Measurements from ENCODE around the gene TLK1.
A peak's percentile ranks its signal among the peaks of the same experiment; 100 is the strongest.
"Not testable (repeated sequence)": the region's sequence is repeated elsewhere in the genome, so short reads cannot be mapped to it uniquely, and the experiment has no call there.

TLK1 gene

DNA sequence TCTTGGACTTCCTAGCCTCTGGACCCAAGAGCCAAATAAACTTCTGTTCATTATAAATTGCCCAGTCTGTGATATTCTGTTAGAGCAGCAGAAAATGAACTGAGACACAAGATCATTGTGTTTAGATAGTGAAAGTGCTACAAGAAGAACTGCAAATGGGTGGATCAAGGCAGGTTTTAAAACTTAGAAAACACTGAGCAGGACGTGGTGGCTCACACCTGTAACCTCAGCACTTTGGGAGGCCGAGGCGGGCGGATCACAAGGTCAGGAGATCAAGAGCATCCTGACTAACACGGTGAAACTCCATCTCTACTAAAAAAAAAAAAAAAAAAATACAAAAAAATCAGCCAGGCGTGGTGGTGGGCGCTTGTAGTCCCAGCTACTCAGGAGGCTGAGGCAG lies 84.3 kb downstream of the TLK1 start:
- H3K27me3 ChIP-seq (ENCODE audit: low read depth); H3K9me3 ChIP-seq; H3K4me3 ChIP-seq; H3K36me3 ChIP-seq (replicated peaks); in situ Hi-C loops (cut with MboI; ENCODE audit: low sequenced_read_pairs); DNase-seq (ENCODE audit: low spot score in 2 of 2); H3K4me1 ChIP-seq: not testable (repeated sequence)

DNA sequence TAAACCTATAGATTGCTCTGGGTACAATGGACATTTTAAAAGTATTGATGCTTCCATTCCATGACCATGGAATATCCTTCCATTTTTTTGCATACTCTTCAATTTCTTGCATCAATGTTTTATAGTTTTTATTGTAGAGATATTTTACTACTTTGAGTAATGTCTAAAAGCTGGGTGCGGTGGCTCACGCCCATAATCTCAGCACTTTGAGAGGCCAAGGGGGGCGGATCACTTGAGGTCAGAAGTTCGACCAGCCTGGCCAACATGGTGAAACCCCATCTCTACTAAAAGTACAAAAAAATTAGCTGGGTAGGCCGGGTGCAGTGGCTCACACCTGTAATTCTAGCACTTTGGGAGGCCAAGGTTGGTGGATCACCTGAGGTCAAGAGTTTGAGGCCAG lies 88.5 kb downstream of the TLK1 start:
- in situ Hi-C loops (cut with MboI; ENCODE audit: low sequenced_read_pairs): no loop called here
- H3K36me3 ChIP-seq (replicated peaks): peaks cover 7% of the 10 kb centered on the region
- DNase-seq (ENCODE audit: low spot score in 2 of 2): no peak
- H3K9me3 ChIP-seq: no peaks in the 10 kb centered on the region
- no peak overlapping the region for H3K4me3 ChIP-seq
- no peaks in the 10 kb centered on the region for H3K27me3 ChIP-seq (ENCODE audit: low read depth)
- no peaks in the 10 kb centered on the region for H3K4me1 ChIP-seq

DNA sequence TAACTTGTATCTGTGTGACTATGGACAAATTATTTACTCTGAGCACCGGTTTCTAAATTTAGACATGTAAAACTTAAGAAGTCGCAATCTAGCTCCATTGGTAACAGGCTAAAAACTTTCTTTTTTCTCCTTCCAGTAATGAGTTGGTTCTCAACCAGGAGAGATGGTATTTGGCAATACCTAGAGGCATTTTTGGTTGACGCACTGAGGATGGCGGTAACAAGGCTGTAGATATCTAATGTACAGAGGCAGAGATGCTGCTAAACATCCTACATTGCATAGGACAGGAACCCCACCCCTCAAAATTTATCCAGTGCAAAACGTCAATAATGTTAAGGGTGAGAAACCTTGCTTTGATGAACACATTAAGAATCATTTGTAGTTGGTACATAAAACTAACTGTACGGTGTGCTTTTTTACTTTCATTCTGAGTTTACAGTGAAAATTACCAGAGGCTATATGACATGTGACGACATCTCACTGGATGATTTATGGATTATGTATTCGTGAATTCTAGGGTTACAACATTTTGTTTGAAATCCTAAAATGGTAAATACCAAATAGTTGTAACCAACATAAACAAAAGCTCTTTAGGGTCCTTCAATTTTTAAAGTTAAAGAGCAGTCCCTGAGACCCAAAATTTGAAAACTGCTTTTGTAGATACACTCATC lies 91.3 kb downstream of the TLK1 start:
- peaks cover 5% of the 10 kb centered on the region for H3K36me3 ChIP-seq (replicated peaks)
- H3K4me1 ChIP-seq: no peaks in the 10 kb centered on the region
- in situ Hi-C loops (cut with MboI; ENCODE audit: low sequenced_read_pairs): no loop called here
- H3K9me3 ChIP-seq: no peaks in the 10 kb centered on the region
- no peak overlapping the region for H3K4me3 ChIP-seq
- no peaks in the 10 kb centered on the region for H3K27me3 ChIP-seq (ENCODE audit: low read depth)
- DNase-seq (ENCODE audit: low spot score in 2 of 2): no peak

DNA sequence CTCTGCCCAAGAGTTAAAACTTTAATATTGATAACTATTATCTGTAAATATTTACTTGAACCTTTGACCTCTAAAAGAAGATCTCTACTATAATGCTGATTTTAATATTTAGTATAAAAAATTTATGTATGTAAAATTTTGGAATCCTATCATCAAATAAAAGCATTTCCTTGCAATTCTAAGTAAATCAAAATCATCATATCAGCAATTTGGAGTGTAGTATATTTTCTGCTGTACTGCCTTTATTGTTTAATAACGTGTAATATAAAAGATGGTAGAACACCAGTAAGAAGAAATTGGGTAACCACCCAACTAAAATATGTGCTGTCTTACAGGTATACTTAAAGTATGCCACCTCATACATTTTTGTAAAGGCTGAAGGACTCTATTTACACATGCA lies 94.6 kb downstream of the TLK1 start:
- Histone ChIP-seq H3K9me3 (no peaks in the 10 kb centered on the region), H3K4me3 (no peak overlapping the region), H3K27me3 (ENCODE audit: low read depth) (no peaks in the 10 kb centered on the region), H3K4me1 (peaks cover 12% of the 10 kb centered on the region), H3K36me3 (replicated peaks) (no peaks in the 10 kb centered on the region; the same call in 1 of the 2 replicates)
- in situ Hi-C loops (cut with MboI; ENCODE audit: low sequenced_read_pairs): no loop called here
- no peak for DNase-seq (ENCODE audit: low spot score in 2 of 2)

DNA sequence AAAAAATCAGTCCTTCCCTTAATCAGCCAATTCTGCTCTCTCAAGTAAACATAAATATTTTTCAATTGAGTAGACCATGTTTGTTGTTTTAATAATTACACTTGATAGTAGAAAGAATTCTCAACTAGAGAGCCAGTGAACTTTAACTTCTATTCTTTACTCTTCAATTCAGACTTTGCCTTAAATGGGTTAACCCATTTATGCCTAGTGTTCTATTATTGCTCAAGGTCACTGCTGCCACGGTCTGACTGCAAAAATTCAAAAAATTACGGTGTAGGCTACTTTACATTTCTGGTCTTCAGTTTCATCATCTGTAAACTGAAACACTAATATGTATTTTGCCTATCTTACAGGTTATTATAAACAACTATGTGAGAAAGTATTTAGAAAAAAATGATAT lies 103.1 kb downstream of the TLK1 start:
- H3K4me1 ChIP-seq: peaks cover 11% of the 10 kb centered on the region
- DNase-seq (ENCODE audit: low spot score in 2 of 2): no peak
- no peak overlapping the region for H3K4me3 ChIP-seq
- H3K36me3 ChIP-seq (replicated peaks): peaks cover 27% of the 10 kb centered on the region
- in situ Hi-C loops (cut with MboI; ENCODE audit: low sequenced_read_pairs): no loop called here
- no peaks in the 10 kb centered on the region for H3K27me3 ChIP-seq (ENCODE audit: low read depth)
- H3K9me3 ChIP-seq: no peaks in the 10 kb centered on the region

DNA sequence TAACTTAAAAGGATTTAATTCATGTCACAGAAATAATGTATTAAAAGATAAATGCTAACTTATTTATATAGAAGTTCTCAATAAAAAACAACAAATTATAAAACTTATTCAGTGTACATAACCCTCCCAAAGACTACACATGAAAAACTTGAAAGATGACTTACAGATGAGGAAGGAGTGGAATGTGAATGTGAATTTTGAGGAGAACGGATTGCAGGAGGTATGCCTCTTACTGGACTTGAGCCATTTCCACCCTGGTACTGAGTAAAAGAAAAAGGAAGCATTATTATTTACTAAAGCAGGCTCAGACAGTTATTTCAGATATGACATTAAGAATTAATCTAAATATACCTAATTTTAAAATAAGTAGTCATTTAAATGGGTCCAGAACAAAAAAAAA lies 104.4 kb downstream of the TLK1 start:
- Histone ChIP-seq H3K36me3 (replicated peaks) (peaks cover 27% of the 10 kb centered on the region), H3K4me1 (no peaks in the 10 kb centered on the region), H3K4me3 (no peak overlapping the region), H3K9me3 (no peaks in the 10 kb centered on the region), H3K27me3 (ENCODE audit: low read depth) (no peaks in the 10 kb centered on the region)
- no peak for DNase-seq (ENCODE audit: low spot score in 2 of 2)
- in situ Hi-C loops (cut with MboI; ENCODE audit: low sequenced_read_pairs): no loop called here

DNA sequence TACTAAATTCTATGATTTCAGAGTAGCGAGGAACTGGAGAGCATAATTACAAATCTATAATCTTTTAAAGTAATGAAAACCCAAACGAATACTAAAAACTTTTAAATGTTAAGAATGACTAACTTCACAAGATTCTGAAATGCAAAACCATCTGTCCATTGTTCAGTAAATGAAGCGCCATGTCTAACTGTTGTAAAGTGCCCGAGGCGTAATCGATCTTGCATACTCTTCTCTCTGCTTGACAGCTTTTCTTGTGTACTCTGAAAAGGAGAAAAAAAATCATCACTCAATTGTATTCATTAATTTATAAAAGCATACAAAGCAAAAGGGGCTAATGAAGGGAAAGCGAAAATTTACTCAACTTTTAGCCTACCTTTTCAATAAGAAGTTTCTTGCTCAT lies 111.0 kb downstream of the TLK1 start:
- in situ Hi-C loops (cut with MboI; ENCODE audit: low sequenced_read_pairs): no loop called here
- DNase-seq (ENCODE audit: low spot score in 2 of 2): peak; percentile 73 to 84
- Histone ChIP-seq H3K36me3 (replicated peaks) (peaks cover 23% of the 10 kb centered on the region; the same call in 1 of the 2 replicates), H3K4me3 (no peak overlapping the region), H3K4me1 (peaks cover 11% of the 10 kb centered on the region), H3K27me3 (ENCODE audit: low read depth) (no peaks in the 10 kb centered on the region), H3K9me3 (no peaks in the 10 kb centered on the region)

DNA sequence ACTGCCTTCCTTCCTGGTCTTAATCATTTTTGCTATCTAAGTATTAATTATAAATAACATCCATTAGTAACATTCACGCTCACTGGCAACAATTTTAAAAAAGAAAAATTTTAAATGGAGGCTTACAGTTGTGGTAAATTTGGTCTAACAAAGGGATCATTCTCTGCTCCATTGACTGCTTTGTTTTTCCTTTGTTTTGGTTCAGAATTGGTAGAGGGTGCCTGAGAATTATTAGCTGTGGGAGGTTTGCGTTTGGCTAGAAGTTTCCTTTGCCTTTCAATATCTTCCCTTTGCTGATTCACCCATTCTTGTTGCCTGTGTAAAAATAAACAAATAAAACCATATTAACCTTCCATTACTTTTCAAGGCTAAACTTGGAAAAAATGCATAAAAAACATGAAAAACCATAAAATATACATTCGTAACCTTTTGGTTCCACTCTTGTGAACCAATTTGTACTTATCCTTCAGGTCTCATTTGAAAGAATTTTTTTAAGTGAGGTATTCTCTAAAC lies 114.6 kb downstream of the TLK1 start:
- DNase-seq (ENCODE audit: low spot score in 2 of 2): peak in 1 of 2 experiments; percentile 58
- H3K9me3 ChIP-seq: no peaks in the 10 kb centered on the region
- H3K27me3 ChIP-seq (ENCODE audit: low read depth): no peaks in the 10 kb centered on the region
- no peak overlapping the region for H3K4me3 ChIP-seq
- H3K4me1 ChIP-seq: peaks cover 11% of the 10 kb centered on the region
- in situ Hi-C loops (cut with MboI; ENCODE audit: low sequenced_read_pairs): no loop called here
- H3K36me3 ChIP-seq (replicated peaks): peaks cover 16% of the 10 kb centered on the region

DNA sequence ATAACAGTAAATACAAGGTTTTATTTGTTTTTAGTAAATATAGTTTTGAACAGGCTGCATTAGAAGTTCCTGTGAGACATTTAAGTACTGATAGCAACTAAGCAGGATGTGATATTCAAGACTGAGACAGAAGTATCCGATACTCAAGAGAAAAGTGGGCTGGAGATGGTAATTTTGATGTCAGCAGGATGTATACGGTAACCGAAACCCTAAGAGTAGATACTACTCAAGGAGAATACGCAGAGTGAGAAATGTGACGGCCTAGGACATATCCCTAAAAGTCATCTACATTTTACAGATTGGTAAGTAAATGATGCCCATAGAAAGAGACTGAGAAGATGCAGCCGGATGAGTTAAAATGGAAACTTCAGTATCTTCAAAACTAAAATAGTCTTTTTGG lies 116.3 kb downstream of the TLK1 start:
- no peak overlapping the region for H3K4me3 ChIP-seq

DNA sequence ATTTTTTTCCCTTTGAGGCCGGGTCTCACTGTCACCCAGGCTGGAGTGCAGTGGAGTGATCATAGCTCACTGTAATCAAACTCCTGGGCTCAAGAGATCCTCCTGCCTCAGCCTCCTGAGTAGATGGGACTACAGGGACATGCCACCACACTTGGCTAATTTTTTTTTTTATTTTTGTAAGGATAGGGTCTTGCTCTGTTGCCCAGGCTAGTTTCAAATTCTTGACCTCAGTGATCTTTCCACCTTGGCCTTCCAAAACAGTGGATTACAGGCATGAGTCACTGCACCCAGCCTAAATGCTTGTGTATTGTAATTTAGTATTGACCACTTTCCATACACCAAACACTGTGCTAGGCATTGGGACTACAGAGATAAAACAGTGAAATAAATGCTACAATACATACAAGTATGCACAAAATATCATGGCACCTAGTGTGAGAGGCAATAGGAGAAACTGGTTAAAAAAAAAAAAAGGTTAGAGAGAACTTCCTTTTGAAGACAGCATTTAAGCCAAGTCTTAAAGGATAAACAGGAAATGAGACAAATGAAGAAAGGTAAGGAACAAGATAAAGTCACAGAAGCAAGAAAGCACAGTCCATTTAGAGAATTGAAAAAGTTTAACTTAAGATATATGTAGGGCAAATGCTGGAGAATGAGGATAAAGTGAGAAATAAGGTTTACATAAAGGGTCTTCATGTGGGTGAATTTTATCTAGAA lies 118.3 kb downstream of the TLK1 start:
- in situ Hi-C loops (cut with MboI; ENCODE audit: low sequenced_read_pairs): no loop called here
- Histone ChIP-seq H3K4me1 (peaks cover 5% of the 10 kb centered on the region), H3K27me3 (ENCODE audit: low read depth) (no peaks in the 10 kb centered on the region), H3K36me3 (replicated peaks) (peaks cover 16% of the 10 kb centered on the region), H3K4me3 (no peak overlapping the region), H3K9me3 (no peaks in the 10 kb centered on the region)
- no peak for DNase-seq (ENCODE audit: low spot score in 2 of 2)

More for the DNA sequence above, 116.3 kb downstream of the TLK1 start:
- Histone ChIP-seq H3K4me1 (peaks cover 6% of the 10 kb centered on the region), H3K36me3 (replicated peaks) (peaks cover 22% of the 10 kb centered on the region), H3K27me3 (ENCODE audit: low read depth) (no peaks in the 10 kb centered on the region), H3K9me3 (no peaks in the 10 kb centered on the region)
- in situ Hi-C loops (cut with MboI; ENCODE audit: low sequenced_read_pairs): no loop called here
- DNase-seq (ENCODE audit: low spot score in 2 of 2): no peak

DNA sequence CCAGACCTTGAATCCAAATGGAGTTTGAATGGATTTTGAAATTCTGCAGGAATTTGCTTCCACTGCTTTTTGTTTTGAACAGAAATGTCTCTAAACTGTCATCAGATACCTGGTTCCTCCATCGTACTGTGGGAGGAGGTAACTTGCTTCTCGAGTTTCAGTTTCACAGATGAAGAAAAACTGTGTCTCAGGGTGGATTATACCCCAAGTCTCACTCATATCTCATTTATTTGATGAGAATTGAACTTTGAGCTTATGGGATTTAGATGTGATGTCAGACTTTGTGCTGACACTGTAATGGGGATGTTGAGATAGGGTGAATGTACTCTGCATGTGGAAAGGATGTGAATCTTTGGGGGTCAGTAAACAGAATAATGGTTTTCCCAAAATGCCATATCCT lies 124.2 kb downstream of the TLK1 start:
- in situ Hi-C loops (cut with MboI; ENCODE audit: low sequenced_read_pairs): no loop called here
- DNase-seq (ENCODE audit: low spot score in 2 of 2): no peak
- Histone ChIP-seq H3K4me1 (peaks cover 3% of the 10 kb centered on the region; the same call in 1 of the 2 replicates), H3K4me3 (no peak overlapping the region), H3K9me3 (no peaks in the 10 kb centered on the region), H3K36me3 (replicated peaks) (peaks cover 26% of the 10 kb centered on the region), H3K27me3 (ENCODE audit: low read depth) (no peaks in the 10 kb centered on the region)

DNA sequence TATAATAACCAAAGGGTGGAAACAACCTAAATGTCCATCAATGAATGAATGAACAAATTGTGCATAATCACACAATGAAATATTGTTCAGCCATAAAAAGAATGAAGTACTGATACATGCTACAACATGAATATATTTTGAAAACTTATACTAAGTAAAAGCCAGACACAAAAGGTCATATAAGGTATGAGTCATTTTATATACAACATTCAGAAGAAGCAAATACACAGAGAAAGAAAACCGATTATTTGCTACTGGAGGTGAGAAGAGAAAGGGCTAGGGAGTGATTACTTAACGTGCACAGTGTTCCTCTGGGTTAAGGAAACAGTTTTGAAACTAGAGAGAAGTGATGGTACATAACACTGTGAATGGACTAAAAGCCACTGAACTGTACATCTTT lies 126.4 kb downstream of the TLK1 start:
- no peaks in the 10 kb centered on the region for H3K27me3 ChIP-seq (ENCODE audit: low read depth)
- H3K4me3 ChIP-seq: no peak overlapping the region
- in situ Hi-C loops (cut with MboI; ENCODE audit: low sequenced_read_pairs): no loop called here
- DNase-seq (ENCODE audit: low spot score in 2 of 2): no peak
- H3K9me3 ChIP-seq: no peaks in the 10 kb centered on the region
- H3K36me3 ChIP-seq (replicated peaks): peaks cover 22% of the 10 kb centered on the region
- H3K4me1 ChIP-seq: peaks cover 4% of the 10 kb centered on the region

DNA sequence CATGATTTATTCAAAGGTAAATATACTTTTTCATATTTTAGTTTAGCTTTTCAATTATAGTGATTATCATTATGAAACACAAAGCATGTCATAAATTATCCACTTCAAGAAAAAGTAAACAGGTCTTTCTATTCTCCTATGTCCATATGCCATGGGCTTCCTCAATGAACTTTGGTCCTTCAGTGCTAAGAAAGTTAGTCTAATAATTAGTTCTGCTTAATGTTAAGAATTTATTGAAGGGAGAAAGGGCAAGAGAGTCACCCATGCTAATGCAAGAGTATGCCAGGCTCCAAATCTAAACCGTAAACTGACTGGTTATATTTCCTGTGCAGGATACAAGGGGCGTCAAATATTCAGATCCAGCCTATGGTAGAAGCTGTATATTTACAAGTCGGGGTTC lies 135.5 kb downstream of the TLK1 start:
- H3K36me3 ChIP-seq (replicated peaks): peaks cover 9% of the 10 kb centered on the region
- H3K27me3 ChIP-seq (ENCODE audit: low read depth): no peaks in the 10 kb centered on the region
- no peak overlapping the region for H3K4me3 ChIP-seq
- H3K9me3 ChIP-seq: no peaks in the 10 kb centered on the region
- peaks cover 29% of the 10 kb centered on the region for H3K4me1 ChIP-seq
- in situ Hi-C loops (cut with MboI; ENCODE audit: low sequenced_read_pairs): no loop called here
- no peak for DNase-seq (ENCODE audit: low spot score in 2 of 2)

DNA sequence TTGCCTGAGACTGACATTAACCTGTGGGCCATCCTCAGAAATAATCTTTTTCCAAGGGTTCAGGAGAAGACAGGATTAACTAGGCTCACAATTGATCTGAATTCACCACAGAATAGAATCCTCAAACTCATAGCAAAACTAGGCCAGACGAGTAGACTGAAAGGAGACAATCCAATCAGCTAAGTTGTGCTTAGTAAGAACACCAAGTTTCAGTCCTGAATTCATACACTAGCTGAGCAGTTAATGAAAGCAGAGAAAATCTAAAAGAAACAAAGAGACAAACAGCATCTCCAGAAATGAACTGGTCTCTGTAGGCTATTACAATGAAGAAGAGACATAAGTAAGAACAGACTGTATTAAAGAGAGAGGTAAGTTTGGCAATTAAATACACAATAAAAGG lies 142.2 kb downstream of the TLK1 start:
- no peak for DNase-seq (ENCODE audit: low spot score in 2 of 2)
- no peak overlapping the region for H3K4me3 ChIP-seq
- peaks cover 7% of the 10 kb centered on the region for H3K36me3 ChIP-seq (replicated peaks)
- in situ Hi-C loops (cut with MboI; ENCODE audit: low sequenced_read_pairs): no loop called here
- no peaks in the 10 kb centered on the region for H3K9me3 ChIP-seq
- H3K27me3 ChIP-seq (ENCODE audit: low read depth): no peaks in the 10 kb centered on the region
- H3K4me1 ChIP-seq: peaks cover 20% of the 10 kb centered on the region

Measured in HAP-1 (cell line).